Type B pancreatic cell (in vitro differentiated cells): ENCODE results near the gene FYCO1. TPM values are rescaled to one million over a fixed set of nuclear protein-coding genes. Genes with fewer than 3 reads are reported as not detected.

ENCODE experiments used
- DNase-seq: peaks from one replicate; pipeline ENCODE4 v3.0.0; 2021; ENCODE audit warnings: mixed read lengths; ENCODE audit not compliant: unreplicated experiment; ENCODE audit errors: extremely low spot score
- H3K27ac Mint-ChIP-seq: 2 replicates; pipeline ENCODE4 v1.8.0; 2021; ENCODE audit warnings: mild to moderate bottlenecking, mixed read lengths
- H3K27me3 Mint-ChIP-seq: 2 replicates; pipeline ENCODE4 v1.8.0; 2021; ENCODE audit warnings: mixed read lengths
- H3K36me3 Mint-ChIP-seq: 2 replicates; pipeline ENCODE4 v1.8.0; 2021; ENCODE audit warnings: mixed read lengths
- H3K4me1 Mint-ChIP-seq: one replicate; pipeline ENCODE4 v1.8.0; 2021; ENCODE audit warnings: mixed read lengths; ENCODE audit not compliant: unreplicated experiment
- H3K4me3 Mint-ChIP-seq: 2 replicates; pipeline ENCODE4 v1.8.0; 2021; ENCODE audit warnings: mild to moderate bottlenecking, mixed read lengths
- H3K9me3 Mint-ChIP-seq: 2 replicates; pipeline ENCODE4 v1.8.0; 2021; ENCODE audit warnings: mixed read lengths
- total RNA-seq: library from RNA; stranded (reverse); gene quantifications from 2 replicates; pipeline ENCODE4 v1.2.1, GENCODE V29; 2021; ENCODE audit warnings: low replicate concordance
- TF ChIP-seq, protein P1 (sequence below): fragments of 200-600 bp; sonication (generic); conservative IDR thresholded peaks from 2 replicates; pipeline ENCODE4 v1.5.0; 2021; ENCODE audit warnings: antibody characterized with exemption, mild to moderate bottlenecking

The FYCO1 gene
- total RNA-seq, 1 donor from 2014 or later, result 15.2 TPM

DNA sequence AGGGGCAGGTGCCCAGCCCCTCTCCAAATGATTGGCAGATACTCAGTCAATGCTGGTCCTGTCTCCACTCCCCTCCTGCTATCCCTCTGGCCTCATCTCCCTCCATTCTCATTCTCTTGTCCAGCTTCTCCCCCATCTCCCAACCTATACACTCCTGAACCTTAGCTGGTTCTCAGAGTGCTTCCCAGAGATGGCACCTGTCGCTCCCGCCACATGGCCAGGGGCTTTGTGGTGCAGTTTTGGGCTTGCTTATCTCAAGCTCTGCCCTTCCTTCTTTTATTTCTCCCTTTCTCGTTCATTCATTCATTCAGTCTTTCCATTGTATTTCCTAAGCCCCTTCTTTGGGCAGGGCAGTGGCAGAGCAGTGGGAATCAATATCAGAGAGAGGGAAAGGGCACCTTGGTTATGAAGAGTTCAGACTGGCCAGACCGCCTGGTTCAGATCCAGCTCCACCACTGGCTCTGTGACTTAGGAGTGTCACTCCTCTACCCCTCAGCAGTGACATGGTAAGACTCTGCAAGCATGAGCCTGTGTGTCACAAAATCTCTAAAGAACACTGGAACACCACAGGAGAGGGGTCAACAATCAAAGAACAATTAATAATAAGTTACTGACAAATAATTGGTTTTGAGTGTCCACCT is 72.6 kb downstream of the FYCO1 start:
- Mint-ChIP-seq H3K4me3 (no peak overlapping the region), H3K4me1 (no peaks in the 10 kb centered on the region), H3K27me3 (no peaks in the 10 kb centered on the region), H3K27ac (no peak overlapping the region), H3K9me3 (no peaks in the 10 kb centered on the region), H3K36me3 (peaks cover 24% of the 10 kb centered on the region)
- no peak for DNase-seq
- TF ChIP-seq, protein P1, sequence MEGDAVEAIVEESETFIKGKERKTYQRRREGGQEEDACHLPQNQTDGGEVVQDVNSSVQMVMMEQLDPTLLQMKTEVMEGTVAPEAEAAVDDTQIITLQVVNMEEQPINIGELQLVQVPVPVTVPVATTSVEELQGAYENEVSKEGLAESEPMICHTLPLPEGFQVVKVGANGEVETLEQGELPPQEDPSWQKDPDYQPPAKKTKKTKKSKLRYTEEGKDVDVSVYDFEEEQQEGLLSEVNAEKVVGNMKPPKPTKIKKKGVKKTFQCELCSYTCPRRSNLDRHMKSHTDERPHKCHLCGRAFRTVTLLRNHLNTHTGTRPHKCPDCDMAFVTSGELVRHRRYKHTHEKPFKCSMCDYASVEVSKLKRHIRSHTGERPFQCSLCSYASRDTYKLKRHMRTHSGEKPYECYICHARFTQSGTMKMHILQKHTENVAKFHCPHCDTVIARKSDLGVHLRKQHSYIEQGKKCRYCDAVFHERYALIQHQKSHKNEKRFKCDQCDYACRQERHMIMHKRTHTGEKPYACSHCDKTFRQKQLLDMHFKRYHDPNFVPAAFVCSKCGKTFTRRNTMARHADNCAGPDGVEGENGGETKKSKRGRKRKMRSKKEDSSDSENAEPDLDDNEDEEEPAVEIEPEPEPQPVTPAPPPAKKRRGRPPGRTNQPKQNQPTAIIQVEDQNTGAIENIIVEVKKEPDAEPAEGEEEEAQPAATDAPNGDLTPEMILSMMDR, result no peak

DNA sequence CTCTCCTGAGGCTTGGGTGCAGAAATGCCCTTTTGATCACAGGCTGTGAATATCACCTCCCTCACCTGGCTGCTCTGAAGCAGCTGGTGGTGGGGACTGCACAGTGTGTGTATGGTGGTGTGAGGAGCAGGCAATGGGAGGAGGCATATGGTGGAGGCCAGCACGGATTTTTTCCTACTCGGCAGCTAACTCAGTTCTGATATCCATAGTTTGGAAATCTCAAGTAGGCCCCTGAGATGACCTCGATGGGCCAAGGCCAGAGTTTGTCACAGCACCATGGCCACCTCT is 73.6 kb downstream of the FYCO1 start:
- no peak for DNase-seq
- Mint-ChIP-seq H3K27me3 (no peaks in the 10 kb centered on the region), H3K27ac (no peak overlapping the region)

DNA sequence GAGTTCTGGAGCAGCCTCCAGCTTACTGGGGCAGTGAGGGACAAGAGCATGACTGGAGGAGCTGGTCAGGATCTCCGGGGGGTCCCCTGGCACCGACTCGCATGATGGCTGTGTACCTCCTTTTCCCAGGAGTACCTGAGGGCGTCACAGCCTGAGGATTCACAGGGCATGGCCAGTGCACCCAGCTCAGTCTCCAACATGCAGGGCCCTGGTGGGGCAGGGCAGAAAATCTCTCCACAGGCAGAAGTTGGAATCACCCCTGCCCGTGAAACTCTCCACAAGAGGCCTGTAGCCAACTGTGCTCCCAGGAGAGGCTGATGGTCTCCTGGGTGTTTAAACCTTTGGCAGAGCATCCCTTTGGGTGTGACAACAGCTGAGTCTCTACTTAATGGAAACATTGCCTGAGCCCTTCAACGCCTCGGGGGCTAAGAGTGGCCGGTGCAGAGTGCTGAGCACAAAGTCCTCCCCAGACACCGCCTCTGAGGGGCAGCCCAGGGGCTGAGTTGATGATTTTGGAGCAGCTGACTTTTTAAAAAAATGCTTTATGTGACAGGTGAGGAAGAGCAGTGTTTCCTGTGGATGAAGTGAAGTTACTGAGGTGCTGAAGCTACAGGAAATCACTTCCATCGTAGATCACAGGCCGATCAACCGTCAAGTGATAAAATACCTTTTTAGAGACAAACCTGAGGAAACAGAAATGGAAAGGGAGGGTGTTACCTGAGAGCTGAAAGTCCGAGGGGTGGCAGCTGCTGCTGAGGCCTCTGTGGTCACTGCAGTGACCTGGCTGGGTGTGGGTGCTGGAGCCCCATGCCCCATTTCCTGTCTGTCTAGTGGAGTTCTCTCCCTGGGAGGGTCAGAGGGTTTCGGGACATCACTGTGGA is 74.2 kb downstream of the FYCO1 start:
- Mint-ChIP-seq H3K4me1 (peaks cover 6% of the 10 kb centered on the region), H3K36me3 (peaks cover 14% of the 10 kb centered on the region), H3K27ac (no peak overlapping the region), H3K4me3 (no peak overlapping the region), H3K27me3 (no peaks in the 10 kb centered on the region), H3K9me3 (no peaks in the 10 kb centered on the region)
- no peak for DNase-seq
- TF ChIP-seq, protein P1, result no peak

More for the DNA sequence above, 73.6 kb downstream of the FYCO1 start:
- TF ChIP-seq, protein P1, result no peak
- Mint-ChIP-seq H3K9me3 (no peaks in the 10 kb centered on the region), H3K4me1 (peaks cover under 1% of the 10 kb centered on the region), H3K4me3 (no peak overlapping the region), H3K36me3 (peaks cover 14% of the 10 kb centered on the region)

DNA sequence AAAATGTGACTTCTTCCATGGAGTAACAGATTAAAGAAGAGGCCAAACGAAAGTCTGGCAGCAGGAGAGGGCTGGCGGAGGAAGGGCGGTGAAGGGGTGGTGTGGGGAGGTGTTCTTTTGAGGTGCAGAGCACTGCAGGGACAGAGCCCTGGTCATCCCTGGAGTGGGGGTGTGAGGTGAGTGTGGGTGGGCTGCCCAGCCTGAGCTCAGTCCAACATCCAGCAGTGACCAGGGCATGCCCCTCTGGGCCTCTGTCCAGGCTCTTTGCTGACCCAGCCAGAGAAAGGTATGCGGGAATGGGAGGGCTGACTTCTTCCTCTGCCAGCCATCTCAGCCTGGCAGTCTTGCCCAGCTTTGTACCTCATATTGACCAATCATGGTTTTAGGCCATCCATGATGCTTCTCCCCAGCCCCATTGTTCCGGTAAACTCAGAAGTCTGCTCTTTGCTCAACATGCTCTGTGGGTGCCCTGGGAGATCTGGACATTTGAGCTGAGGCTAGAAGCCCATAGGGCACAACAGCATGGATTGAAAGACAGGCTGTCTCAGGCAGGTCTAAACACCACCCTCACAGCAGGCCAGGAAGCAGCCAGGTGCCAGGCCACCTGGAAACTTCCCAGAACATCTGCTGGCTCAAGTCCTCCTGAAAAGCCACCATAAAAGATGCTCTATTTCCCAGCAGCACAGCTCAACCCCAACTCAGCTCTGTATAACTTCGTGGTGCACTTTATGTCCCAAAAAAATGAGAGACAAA is 78.3 kb downstream of the FYCO1 start:
- no peak for DNase-seq
- H3K9me3 Mint-ChIP-seq, result no peaks in the 10 kb centered on the region
- TF ChIP-seq, protein P1, result no peak
- no peak overlapping the region for H3K4me3 Mint-ChIP-seq
- H3K27me3 Mint-ChIP-seq, result no peaks in the 10 kb centered on the region
- H3K27ac Mint-ChIP-seq, result peak overlapping the region; percentile 56
- H3K4me1 Mint-ChIP-seq, result peaks cover 21% of the 10 kb centered on the region
- H3K36me3 Mint-ChIP-seq, result peaks cover 7% of the 10 kb centered on the region

DNA sequence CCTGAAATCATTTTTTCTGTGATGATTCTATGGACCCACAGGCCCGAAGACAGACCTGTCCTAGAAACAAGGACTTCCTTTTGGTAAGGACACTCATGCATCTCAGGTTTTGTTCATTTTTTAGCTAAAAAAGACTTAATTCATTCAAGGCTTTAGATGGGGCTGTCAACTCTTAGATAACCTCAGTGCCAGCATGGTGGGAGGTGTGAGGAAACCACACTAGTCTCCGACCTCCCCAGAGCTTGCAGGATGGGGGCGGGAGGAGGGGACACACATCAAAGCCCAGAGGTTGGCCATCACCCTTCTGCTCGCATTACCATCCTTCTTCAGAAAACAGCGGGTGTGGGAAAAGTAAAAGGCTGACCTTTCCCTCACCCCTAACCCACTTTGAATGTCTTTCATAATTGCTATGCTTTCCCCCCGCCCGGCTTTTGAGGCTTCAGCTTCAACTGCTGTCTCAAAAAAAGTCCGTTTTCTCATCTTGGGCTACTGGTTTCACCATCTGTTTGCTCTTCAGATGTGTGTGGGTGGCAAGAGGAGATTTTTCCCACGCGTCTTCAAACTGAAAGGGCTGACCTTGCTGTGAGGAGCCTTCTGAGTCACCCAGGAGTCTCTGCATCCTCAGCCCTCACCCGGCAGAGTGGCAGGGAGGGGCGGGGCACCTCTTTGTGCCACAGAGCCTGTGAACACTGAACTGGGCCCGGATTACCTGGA is 79.9 kb downstream of the FYCO1 start:
- no peaks in the 10 kb centered on the region for H3K27me3 Mint-ChIP-seq
- peak overlapping the region; percentile 17 for H3K4me3 Mint-ChIP-seq
- H3K27ac Mint-ChIP-seq, result peak overlapping the region; percentile 43
- H3K36me3 Mint-ChIP-seq, result peaks cover 3% of the 10 kb centered on the region
- H3K4me1 Mint-ChIP-seq, result peaks cover 21% of the 10 kb centered on the region
- TF ChIP-seq, protein P1, result no peak
- H3K9me3 Mint-ChIP-seq, result no peaks in the 10 kb centered on the region
- no peak for DNase-seq
